ENCODE data around the gene SPC25.

The SPC25 gene

DNA sequence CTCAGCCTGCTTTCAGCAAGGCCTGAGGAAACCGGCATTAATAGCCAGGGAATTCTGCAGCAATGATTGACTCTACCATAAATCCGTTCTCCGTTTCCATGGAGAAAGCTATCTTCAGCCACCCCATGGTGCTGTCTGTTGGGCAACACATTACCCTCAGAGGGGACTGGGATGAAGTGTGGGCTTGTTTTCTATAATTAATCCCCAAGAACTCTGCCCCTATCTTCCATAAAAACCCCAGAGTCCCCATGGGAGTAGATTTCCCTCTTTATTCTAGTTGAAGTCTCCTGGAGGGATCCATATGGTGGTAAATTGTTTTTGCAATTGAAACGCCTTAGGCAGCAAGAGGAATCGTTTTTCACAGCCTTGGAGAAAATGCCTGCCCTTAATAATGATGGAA, 20.1 kb upstream of the SPC25 start:
- Histone ChIP-seq H2AFZ (ENCODE audit: low read depth, low read length) (no peak overlapping the region), H3K9ac (ENCODE audit: low read length) (no peak overlapping the region), H3K4me1 (ENCODE audit: low read length) (peaks cover 9% of the 10 kb centered on the region), H3K4me2 (ENCODE audit: low read length) (no peak overlapping the region), H3K9me3 (ENCODE audit: insufficient read depth, low read length) (no peaks in the 10 kb centered on the region), H3K79me2 (ENCODE audit: low read length) (no peaks in the 10 kb centered on the region), H4K20me1 (ENCODE audit: insufficient read depth, low read length) (no peaks in the 10 kb centered on the region), H3K36me3 (replicated peaks; ENCODE audit: low read depth, low read length) (no peaks in the 10 kb centered on the region), H3K4me3 (ENCODE audit: low read length) (no peak overlapping the region), H3K27ac (ENCODE audit: low read length) (no peak overlapping the region), H3K27me3 (ENCODE audit: low read depth, low read length) (peaks cover 27% of the 10 kb centered on the region)
- TF ChIP-seq CTCF (IDR thresholded peaks at IDR 0.05; ENCODE audit: low read depth, low read length) (no peak), EZH2phosphoT487 (IDR thresholded peaks at IDR 0.05; ENCODE audit: low read depth) (no peak)

DNA sequence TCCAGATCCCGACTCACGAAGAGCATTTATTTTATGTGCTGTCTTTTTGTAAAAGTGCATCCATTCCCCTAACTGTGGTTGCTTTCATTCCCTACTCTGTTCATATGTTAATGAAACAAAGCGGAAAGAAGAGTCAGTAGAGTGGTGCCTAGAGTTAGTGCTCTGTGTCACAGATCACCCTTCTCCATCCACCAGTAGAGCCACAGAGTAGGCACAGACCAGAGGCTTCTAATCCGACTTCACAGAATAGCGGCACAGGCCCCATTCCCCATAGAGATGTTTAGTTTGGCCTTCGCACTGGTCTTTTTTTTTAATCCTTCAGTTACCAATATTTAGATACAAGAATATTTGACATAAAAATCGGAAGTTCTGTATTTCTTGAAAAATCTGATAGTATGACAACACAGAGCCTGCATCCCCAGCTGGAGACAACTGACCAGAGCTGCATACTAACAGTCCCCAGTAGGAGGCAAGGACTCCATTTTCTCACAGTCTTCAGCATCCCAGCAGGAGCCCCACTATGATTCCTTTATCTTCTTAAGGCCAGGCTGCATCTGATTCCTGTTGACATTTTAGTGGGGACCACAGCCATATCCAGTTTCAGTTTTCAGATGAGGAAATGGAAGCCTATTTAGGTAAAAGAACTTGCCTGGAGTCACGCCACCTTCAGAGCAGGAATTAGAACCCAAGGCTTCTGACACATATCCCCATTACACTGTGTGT, 17.9 kb upstream of the SPC25 start:
- Histone ChIP-seq H3K27me3 (ENCODE audit: low read depth, low read length) (peaks cover 25% of the 10 kb centered on the region), H3K27ac (ENCODE audit: low read length) (no peak overlapping the region), H4K20me1 (ENCODE audit: insufficient read depth, low read length) (no peaks in the 10 kb centered on the region), H3K9me3 (ENCODE audit: insufficient read depth, low read length) (no peaks in the 10 kb centered on the region), H3K4me3 (ENCODE audit: low read length) (no peak overlapping the region), H3K79me2 (ENCODE audit: low read length) (no peaks in the 10 kb centered on the region), H3K9ac (ENCODE audit: low read length) (no peak overlapping the region), H3K4me2 (ENCODE audit: low read length) (no peak overlapping the region), H3K4me1 (ENCODE audit: low read length) (peaks cover 9% of the 10 kb centered on the region), H2AFZ (ENCODE audit: low read depth, low read length) (no peak overlapping the region), H3K36me3 (replicated peaks; ENCODE audit: low read depth, low read length) (no peaks in the 10 kb centered on the region)
- TF ChIP-seq EZH2phosphoT487 (IDR thresholded peaks at IDR 0.05; ENCODE audit: low read depth): no peak
- no peak for TF ChIP-seq CTCF (IDR thresholded peaks at IDR 0.05; ENCODE audit: low read depth, low read length)

DNA sequence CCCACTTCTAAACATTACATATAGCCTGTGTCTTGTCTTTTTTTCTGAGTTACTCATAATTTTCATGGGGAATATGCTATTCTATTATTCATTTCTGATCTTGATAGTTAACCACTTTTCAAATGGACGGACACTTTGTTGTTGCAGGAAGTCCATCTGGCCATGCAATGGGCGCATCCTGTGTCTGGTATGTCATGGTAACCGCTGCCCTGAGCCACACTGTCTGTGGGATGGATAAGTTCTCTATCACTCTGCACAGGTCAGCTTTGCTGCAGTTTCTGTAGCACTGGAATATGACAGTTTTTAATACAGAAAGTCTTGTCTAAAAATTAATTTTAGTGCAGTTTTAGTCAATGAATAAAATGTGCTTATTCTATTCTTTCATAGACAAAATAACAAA, 14.1 kb upstream of the SPC25 start:
- TF ChIP-seq CTCF (IDR thresholded peaks at IDR 0.05; ENCODE audit: low read depth, low read length) (no peak), EZH2phosphoT487 (IDR thresholded peaks at IDR 0.05; ENCODE audit: low read depth) (no peak)
- Histone ChIP-seq H3K27ac (ENCODE audit: low read length) (no peak overlapping the region), H3K4me1 (ENCODE audit: low read length) (no peaks in the 10 kb centered on the region), H3K79me2 (ENCODE audit: low read length) (no peaks in the 10 kb centered on the region), H3K4me3 (ENCODE audit: low read length) (no peak overlapping the region), H3K9ac (ENCODE audit: low read length) (no peak overlapping the region), H3K9me3 (ENCODE audit: insufficient read depth, low read length) (no peaks in the 10 kb centered on the region), H3K4me2 (ENCODE audit: low read length) (no peak overlapping the region), H3K27me3 (ENCODE audit: low read depth, low read length) (0 out of 2 replicates have a peak, but pooled peaks cover 15% of the 10 kb centered on the region), H3K36me3 (replicated peaks; ENCODE audit: low read depth, low read length) (no peaks in the 10 kb centered on the region), H4K20me1 (ENCODE audit: insufficient read depth, low read length) (no peaks in the 10 kb centered on the region), H2AFZ (ENCODE audit: low read depth, low read length) (no peak overlapping the region)

GRCh38 chr2:168903888-168904287, 13.7 kb upstream of the SPC25 start:
- Histone ChIP-seq H3K27me3 (ENCODE audit: low read depth, low read length) (0 out of 2 replicates have a peak, but pooled peaks cover 15% of the 10 kb centered on the region), H3K9me3 (ENCODE audit: insufficient read depth, low read length) (no peaks in the 10 kb centered on the region), H3K4me2 (ENCODE audit: low read length) (no peak overlapping the region), H3K4me3 (ENCODE audit: low read length) (no peak overlapping the region), H3K9ac (ENCODE audit: low read length) (no peak overlapping the region), H4K20me1 (ENCODE audit: insufficient read depth, low read length) (no peaks in the 10 kb centered on the region), H2AFZ (ENCODE audit: low read depth, low read length) (no peak overlapping the region), H3K4me1 (ENCODE audit: low read length) (no peaks in the 10 kb centered on the region), H3K36me3 (replicated peaks; ENCODE audit: low read depth, low read length) (no peaks in the 10 kb centered on the region), H3K79me2 (ENCODE audit: low read length) (no peaks in the 10 kb centered on the region), H3K27ac (ENCODE audit: low read length) (no peak overlapping the region)
- TF ChIP-seq CTCF (IDR thresholded peaks at IDR 0.05; ENCODE audit: low read depth, low read length) (no peak), EZH2phosphoT487 (IDR thresholded peaks at IDR 0.05; ENCODE audit: low read depth) (no peak)
